ENCODE data around the gene IDE. TPM values are rescaled to one million over a fixed set of nuclear protein-coding genes. Genes with fewer than 3 reads are reported as not detected.

Gene IDE
- total and polyA plus RNA-seq, 9 of the 15 experiments (the other 6 are each of a cell fraction or from before 2014, with no cell fraction given), result 10.2 to 50.6 (median 33.2) TPM

- TF ChIP-seq VEZF1 (CRISPR knock-in tag; IDR thresholded peaks at IDR 0.05), result peak; percentile 99
- peak; percentile 27 for TF ChIP-seq DACH1 (IDR thresholded peaks at IDR 0.05; ENCODE audit: partially characterized antibody)
- no peak for TF ChIP-seq MBD2 (IDR thresholded peaks at IDR 0.05; ENCODE audit: borderline replicate concordance, low read depth)
- no peak for TF ChIP-seq ZNF143 (CRISPR knock-in tag; IDR thresholded peaks at IDR 0.05)
- peak; percentile 24; the same call in 1 of the 2 replicates for TF ChIP-seq SMC3 (conservative IDR thresholded peaks at IDR 0.05; ENCODE audit: insufficient read depth, low read depth, low read length)
- TF ChIP-seq ADNP (tag; IDR thresholded peaks at IDR 0.05), result no peak
- no peak for TF ChIP-seq FOXJ2 (tag; IDR thresholded peaks at IDR 0.05)
- TF ChIP-seq CHD4 (IDR thresholded peaks at IDR 0.05; ENCODE audit: insufficient read depth, insufficient replicate concordance, low read depth, low read length, poor library complexity, severe bottlenecking), result no peak
- no peak for TF ChIP-seq CEBPZ (IDR thresholded peaks at IDR 0.05; ENCODE audit: borderline replicate concordance, low read depth, low read length)
- no peak for TF ChIP-seq BRF1 (IDR thresholded peaks at IDR 0.05; ENCODE audit: borderline replicate concordance, extremely low read depth, insufficient read length)
- TF ChIP-seq RFX1 (IDR thresholded peaks at IDR 0.05), result no peak
- TF ChIP-seq REST (IDR thresholded peaks at IDR 0.05; ENCODE audit: borderline replicate concordance), result peak; percentile 54
- TF ChIP-seq REST (CRISPR knock-in tag; IDR thresholded peaks at IDR 0.05; ENCODE audit: low read depth), result no peak
Measured at GRCh38 chr10:92590623-92591549, 17.0 kb upstream of the IDE start (continued).

Data from K562 (cell line).